Left forelimb (tissue), 1 donor: ENCODE measurements around the gene PVALEF.

Experiments
- DNase-seq: peaks from one replicate; pipeline ENCODE4 v3.0.0-alpha.2; 2018; ENCODE audit warnings: low spot score

Gene PVALEF

GRCh38 chr17:81182596-81182995, 17.3 kb downstream of the PVALEF start:
- DNase-seq = no peak

- DNase-seq = no peak
Measured at GRCh38 chr17:81183316-81183715, 18.0 kb downstream of the PVALEF start.

GRCh38 chr17:81183807-81184206, 18.5 kb downstream of the PVALEF start:
- DNase-seq = no peak

GRCh38 chr17:81184555-81184954, 19.2 kb downstream of the PVALEF start:
- no peak for DNase-seq

GRCh38 chr17:81186203-81186602, 20.9 kb downstream of the PVALEF start:
- DNase-seq = no peak

GRCh38 chr17:81187120-81187519, 21.8 kb downstream of the PVALEF start:
- no peak for DNase-seq

- no peak for DNase-seq
Measured at GRCh38 chr17:81187586-81188490, 22.5 kb downstream of the PVALEF start.

- DNase-seq = no peak
Measured at GRCh38 chr17:81188491-81188840, 23.2 kb downstream of the PVALEF start.

GRCh38 chr17:81189016-81189415, 23.7 kb downstream of the PVALEF start:
- no peak for DNase-seq

- DNase-seq = no peak
Measured at GRCh38 chr17:81189670-81190530, 24.6 kb downstream of the PVALEF start.

GRCh38 chr17:81190591-81190990, 25.3 kb downstream of the PVALEF start:
- DNase-seq = no peak

- DNase-seq = no peak
Measured at GRCh38 chr17:81191116-81191515, 25.8 kb downstream of the PVALEF start.

- DNase-seq = no peak
Measured at GRCh38 chr17:81191646-81192045, 26.3 kb downstream of the PVALEF start.

GRCh38 chr17:81192386-81193050, 27.2 kb downstream of the PVALEF start:
- no peak for DNase-seq

GRCh38 chr17:81193051-81193410, 27.7 kb downstream of the PVALEF start:
- DNase-seq = no peak

GRCh38 chr17:81193470-81194224, 28.3 kb downstream of the PVALEF start:
- DNase-seq = no peak

- no peak for DNase-seq
Measured at GRCh38 chr17:81194225-81194760, 29.0 kb downstream of the PVALEF start.

GRCh38 chr17:81194941-81195901, 29.9 kb downstream of the PVALEF start:
- no peak for DNase-seq

GRCh38 chr17:81195941-81196495, 30.7 kb downstream of the PVALEF start:
- no peak for DNase-seq
